SK-N-MC (cell line): ENCODE results near the gene WASL.

Experiments
- EZH2 ChIP-seq: fragments of 200-600 bp; sonication (generic); IDR thresholded peaks from one replicate; pipeline ENCODE4 v1.6.1; 2017; ENCODE audit warnings: antibody characterized with exemption
- POLR2AphosphoS5 ChIP-seq: IDR thresholded peaks from 2 replicates; pipeline ENCODE4 v1.6.1; 2012; ENCODE audit warnings: mild to moderate bottlenecking, low read depth, low read length, borderline replicate concordance

DNA sequence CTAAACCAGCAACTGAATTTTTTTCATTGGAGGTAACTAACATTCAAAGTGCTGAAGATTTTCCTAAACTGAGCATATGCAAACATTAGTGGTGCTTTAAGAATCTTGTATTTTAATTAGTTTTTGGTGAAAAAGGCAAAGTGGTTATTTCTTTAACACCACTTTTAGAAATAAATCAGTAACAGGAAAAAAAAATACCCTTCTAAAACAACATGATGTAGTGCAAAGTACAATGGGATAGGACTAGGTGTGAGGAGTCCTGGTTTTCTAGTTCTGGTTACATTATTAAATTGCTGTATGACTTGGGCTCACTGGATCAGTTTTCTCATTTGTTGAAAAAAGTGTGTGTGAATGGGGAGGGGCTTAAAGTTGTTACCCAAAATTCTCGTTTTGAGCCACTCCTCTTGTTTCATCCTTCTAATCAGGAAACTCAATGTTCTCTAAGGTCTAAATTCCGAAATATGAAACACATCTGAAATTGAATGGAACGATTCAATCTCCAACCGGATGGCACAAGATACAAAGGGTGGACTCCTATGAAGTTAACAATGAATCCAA lies 1.8 kb downstream of the WASL start:
- TF ChIP-seq EZH2 = no peak
- no peak for TF ChIP-seq POLR2AphosphoS5
